ACC112 (cell line): ENCODE measurements around the gene PRR15L.
A peak's percentile ranks its signal among the peaks of the same experiment; 100 is the strongest.

ENCODE experiments used
- H2AFZ ChIP-seq: fragments of 200-600 bp; sonication (generic); one replicate; pipeline ENCODE4 v1.6.0; 2017; ENCODE audit warnings: antibody characterized with exemption, low read length; ENCODE audit not compliant: unreplicated experiment
- H3K27ac ChIP-seq: fragments of 200-600 bp; sonication (generic); 2 replicates; pipeline ENCODE4 v1.5.1; 2014; ENCODE audit warnings: low read depth, mild to moderate bottlenecking, antibody characterized with exemption, low read length, moderate library complexity
- H3K27me3 ChIP-seq: fragments of 200-600 bp; sonication (generic); 2 replicates; pipeline ENCODE4 v1.6.1; 2014; ENCODE audit warnings: mild to moderate bottlenecking, antibody characterized with exemption, low read length, moderate library complexity, mixed read lengths; ENCODE audit not compliant: insufficient read depth
- H3K36me3 ChIP-seq: fragments of 200-600 bp; sonication (generic); 2 replicates; pipeline ENCODE4 v1.6.1; 2016; ENCODE audit warnings: mild to moderate bottlenecking, antibody characterized with exemption, low read length, moderate library complexity, mixed read lengths; ENCODE audit not compliant: insufficient read depth
- H3K4me1 ChIP-seq: fragments of 200-600 bp; sonication (generic); one replicate; pipeline ENCODE4 v1.6.1; 2016; ENCODE audit warnings: low read length, mixed read lengths; ENCODE audit not compliant: insufficient read depth, unreplicated experiment, control insufficient read depth
- H3K4me3 ChIP-seq: fragments of 200-600 bp; sonication (generic); 2 replicates; pipeline ENCODE4 v1.5.1; 2014; ENCODE audit warnings: mild to moderate bottlenecking, low read depth, low read length
- H3K79me2 ChIP-seq: fragments of 200-600 bp; sonication (generic); one replicate; pipeline ENCODE4 v1.6.0; 2016; ENCODE audit warnings: low read length; ENCODE audit not compliant: control insufficient read depth, unreplicated experiment, insufficient read depth

Gene PRR15L

GRCh38 chr17:47973541-47973940 is 15.9 kb upstream of the PRR15L start:
- Histone ChIP-seq H3K36me3 (0 out of 2 replicates have a peak, but pooled peaks cover under 1% of the 10 kb centered on the region), H3K4me3 (no peak overlapping the region)

GRCh38 chr17:47970725-47971499 is 13.2 kb upstream of the PRR15L start, which contains the start of gene CDK5RAP3:
Gene CDK5RAP3, plus strand, starts transcription at chr17:47971113. Its CDS starts 34 bp downstream, at chr17:47971147.
- peak within 1 kb of the TSS; percentile 99 for H3K4me3 ChIP-seq
- H3K27ac ChIP-seq, result peak within 1 kb of the TSS; percentile 46
- no peaks in the 10 kb centered on the region for H3K36me3 ChIP-seq
- peak within 1 kb of the TSS; percentile 88 for H2AFZ ChIP-seq
- peaks cover 16% of the 10 kb centered on the region for H3K79me2 ChIP-seq
- peaks cover 26% of the 10 kb centered on the region for H3K4me1 ChIP-seq
- H3K27me3 ChIP-seq, result no peaks in the 10 kb centered on the region

More at GRCh38 chr17:47973541-47973940, 15.9 kb upstream of the PRR15L start:
- H3K79me2 ChIP-seq, result peaks cover 16% of the 10 kb centered on the region
- peaks cover 12% of the 10 kb centered on the region for H3K4me1 ChIP-seq
- no peaks in the 10 kb centered on the region for H3K27me3 ChIP-seq
- no peak overlapping the region for H2AFZ ChIP-seq
- no peak overlapping the region for H3K27ac ChIP-seq

- H2AFZ ChIP-seq, result peak overlapping the region; percentile 78
- H3K36me3 ChIP-seq, result no peaks in the 10 kb centered on the region
- peaks cover 26% of the 10 kb centered on the region for H3K4me1 ChIP-seq
- peaks cover 16% of the 10 kb centered on the region for H3K79me2 ChIP-seq
- H3K27me3 ChIP-seq, result no peaks in the 10 kb centered on the region
- H3K27ac ChIP-seq, result no peak overlapping the region
- peak overlapping the region; percentile 61 for H3K4me3 ChIP-seq
Measured at GRCh38 chr17:47969930-47970724, 12.4 kb upstream of the PRR15L start.

- Histone ChIP-seq H3K27ac (no peak overlapping the region), H3K36me3 (no peaks in the 10 kb centered on the region), H3K4me3 (no peak overlapping the region), H3K79me2 (peaks cover 16% of the 10 kb centered on the region), H3K27me3 (no peaks in the 10 kb centered on the region), H3K4me1 (peaks cover 26% of the 10 kb centered on the region), H2AFZ (no peak overlapping the region)
Measured at GRCh38 chr17:47968836-47969235, 11.2 kb upstream of the PRR15L start.

GRCh38 chr17:47967607-47968252 is 10.0 kb upstream of the PRR15L start:
- Histone ChIP-seq H3K79me2 (peaks cover 15% of the 10 kb centered on the region), H2AFZ (no peak overlapping the region), H3K27ac (peak overlapping the region; percentile 72)

GRCh38 chr17:47966079-47966519 is 8.4 kb upstream of the PRR15L start:
- no peaks in the 10 kb centered on the region for H3K27me3 ChIP-seq
- no peaks in the 10 kb centered on the region for H3K79me2 ChIP-seq
- H3K27ac ChIP-seq, result no peak overlapping the region
- H3K4me3 ChIP-seq, result no peak overlapping the region
- H2AFZ ChIP-seq, result no peak overlapping the region
- H3K4me1 ChIP-seq, result peaks cover 16% of the 10 kb centered on the region
- H3K36me3 ChIP-seq, result no peaks in the 10 kb centered on the region

More at GRCh38 chr17:47967607-47968252, 10.0 kb upstream of the PRR15L start:
- Histone ChIP-seq H3K36me3 (no peaks in the 10 kb centered on the region), H3K4me1 (peaks cover 26% of the 10 kb centered on the region), H3K27me3 (no peaks in the 10 kb centered on the region), H3K4me3 (no peak overlapping the region)

GRCh38 chr17:47964856-47965255 is 7.2 kb upstream of the PRR15L start:
- no peak overlapping the region for H2AFZ ChIP-seq

GRCh38 chr17:47962901-47963300 is 5.2 kb upstream of the PRR15L start:
- Histone ChIP-seq H3K27ac (no peak overlapping the region), H3K36me3 (no peaks in the 10 kb centered on the region), H3K4me1 (peaks cover 9% of the 10 kb centered on the region), H3K79me2 (no peaks in the 10 kb centered on the region), H2AFZ (no peak overlapping the region), H3K4me3 (no peak overlapping the region), H3K27me3 (no peaks in the 10 kb centered on the region)

More at GRCh38 chr17:47964856-47965255, 7.2 kb upstream of the PRR15L start:
- H3K36me3 ChIP-seq, result no peaks in the 10 kb centered on the region
- H3K4me1 ChIP-seq, result peaks cover 16% of the 10 kb centered on the region
- no peak overlapping the region for H3K27ac ChIP-seq
- no peak overlapping the region for H3K4me3 ChIP-seq
- H3K79me2 ChIP-seq, result no peaks in the 10 kb centered on the region
- no peaks in the 10 kb centered on the region for H3K27me3 ChIP-seq

- H3K27ac ChIP-seq, result no peak overlapping the region
- no peaks in the 10 kb centered on the region for H3K27me3 ChIP-seq
- no peaks in the 10 kb centered on the region for H3K79me2 ChIP-seq
- no peak overlapping the region for H3K4me3 ChIP-seq
- H3K4me1 ChIP-seq, result peaks cover 7% of the 10 kb centered on the region
- no peaks in the 10 kb centered on the region for H3K36me3 ChIP-seq
- H2AFZ ChIP-seq, result no peak overlapping the region
Measured at GRCh38 chr17:47961406-47961805, 3.7 kb upstream of the PRR15L start.

- Histone ChIP-seq H2AFZ (no peak overlapping the region), H3K79me2 (no peaks in the 10 kb centered on the region), H3K4me1 (peaks cover 7% of the 10 kb centered on the region), H3K27ac (no peak overlapping the region), H3K27me3 (no peaks in the 10 kb centered on the region), H3K4me3 (no peak overlapping the region), H3K36me3 (no peaks in the 10 kb centered on the region)
Measured at GRCh38 chr17:47959825-47960655, 2.4 kb upstream of the PRR15L start.
